ENCODE data around the gene ONECUT3.

ONECUT3 gene

DNA sequence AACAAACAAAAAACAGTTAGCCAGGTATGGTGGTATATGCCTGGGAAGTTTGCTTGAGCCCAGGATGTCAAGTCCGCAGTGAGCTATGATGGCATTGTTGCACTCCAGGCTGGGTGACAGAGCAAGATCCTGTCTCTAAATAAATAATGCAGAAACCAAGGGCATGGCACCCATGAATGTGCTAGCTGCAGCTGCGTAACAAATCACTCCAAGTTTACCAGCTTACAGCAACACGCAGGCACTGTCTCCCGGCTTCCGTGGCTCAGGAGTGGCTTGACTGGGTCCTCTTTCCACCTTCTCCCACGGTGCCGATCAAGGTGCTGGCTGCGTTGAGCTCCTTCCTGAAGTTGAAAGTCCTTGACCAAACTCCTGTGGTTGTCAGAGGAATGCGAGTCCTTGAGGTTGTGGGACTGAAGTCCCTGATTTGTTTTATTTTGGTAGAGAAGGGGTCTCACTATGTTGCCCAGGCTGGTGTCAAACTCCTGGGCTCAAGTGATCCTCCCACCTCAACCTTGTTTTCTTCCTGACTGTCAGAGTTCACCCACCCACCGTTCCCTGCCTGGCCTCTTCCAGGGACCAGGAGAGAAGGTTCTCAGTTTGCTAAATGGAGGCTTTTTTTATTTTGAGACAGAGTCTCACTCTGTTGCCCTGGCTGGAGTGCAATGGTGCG lies 13.2 kb upstream of the ONECUT3 start:
- DNase-seq (ENCODE audit: extremely low read depth in 1 of 2, low read depth in 1 of 2) = no peak

DNA sequence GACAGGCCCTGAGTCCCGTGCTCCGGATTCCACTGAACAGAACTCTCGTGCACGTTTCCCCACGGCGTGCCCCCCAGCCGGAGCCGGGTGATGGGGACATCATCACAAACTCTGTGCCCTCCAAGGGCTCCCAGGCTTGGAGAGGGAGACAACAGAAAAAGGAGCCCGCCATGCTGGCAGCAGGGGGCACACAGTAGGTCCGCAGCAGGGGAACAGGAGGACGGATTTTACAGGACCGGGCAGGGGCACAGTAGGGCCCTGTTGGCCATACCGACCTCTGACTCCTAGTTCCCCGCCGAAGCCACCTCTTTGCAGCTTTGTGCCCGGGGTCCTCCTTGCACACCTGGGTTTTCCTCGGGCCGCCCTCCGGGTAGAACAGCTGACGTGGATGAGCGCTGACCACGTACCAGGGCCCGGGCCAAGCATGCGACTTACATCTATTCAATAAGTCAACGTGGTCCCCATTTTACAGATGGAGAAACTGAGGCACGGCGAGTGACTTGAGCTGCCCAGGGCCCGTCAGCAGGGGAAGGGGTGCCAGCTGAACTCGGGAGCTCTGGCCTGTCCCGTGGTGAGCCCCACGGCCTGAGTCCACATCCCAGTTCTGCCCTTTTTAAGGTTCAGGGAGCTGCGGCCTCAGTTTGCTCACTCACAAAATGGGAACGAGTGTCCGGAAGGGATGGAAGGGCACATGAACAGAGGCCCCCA lies 10.2 kb upstream of the ONECUT3 start:
- DNase-seq (ENCODE audit: extremely low read depth in 1 of 2, low read depth in 1 of 2) = no peak

DNA sequence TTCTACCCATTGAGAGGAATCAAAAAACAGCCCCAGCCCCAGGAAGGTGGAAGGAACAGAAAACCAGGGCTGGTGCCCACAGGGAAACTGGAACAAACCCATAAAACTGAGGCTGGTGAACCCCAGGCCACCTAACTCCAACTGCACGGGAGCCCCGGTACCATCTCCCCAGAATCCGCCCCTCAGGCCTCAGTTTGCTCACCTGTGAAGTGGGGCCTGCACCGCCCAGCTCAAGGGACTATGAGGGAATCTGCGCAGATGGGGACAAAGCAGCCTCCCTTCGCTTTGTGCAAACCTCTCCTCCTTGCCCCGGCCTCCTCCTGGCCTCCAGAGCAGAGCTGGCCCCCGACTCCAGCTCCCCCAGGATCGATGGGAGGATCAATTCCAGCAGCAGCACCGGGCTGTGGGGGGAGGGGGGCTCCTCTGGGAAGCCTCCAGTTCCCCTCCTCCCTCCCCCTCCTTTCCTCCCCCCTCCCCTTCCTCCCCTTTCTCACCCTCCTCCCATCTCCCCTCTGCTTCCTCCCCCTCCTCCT lies 9.1 kb upstream of the ONECUT3 start:
- no peak for DNase-seq (ENCODE audit: extremely low read depth in 1 of 2, low read depth in 1 of 2)

DNA sequence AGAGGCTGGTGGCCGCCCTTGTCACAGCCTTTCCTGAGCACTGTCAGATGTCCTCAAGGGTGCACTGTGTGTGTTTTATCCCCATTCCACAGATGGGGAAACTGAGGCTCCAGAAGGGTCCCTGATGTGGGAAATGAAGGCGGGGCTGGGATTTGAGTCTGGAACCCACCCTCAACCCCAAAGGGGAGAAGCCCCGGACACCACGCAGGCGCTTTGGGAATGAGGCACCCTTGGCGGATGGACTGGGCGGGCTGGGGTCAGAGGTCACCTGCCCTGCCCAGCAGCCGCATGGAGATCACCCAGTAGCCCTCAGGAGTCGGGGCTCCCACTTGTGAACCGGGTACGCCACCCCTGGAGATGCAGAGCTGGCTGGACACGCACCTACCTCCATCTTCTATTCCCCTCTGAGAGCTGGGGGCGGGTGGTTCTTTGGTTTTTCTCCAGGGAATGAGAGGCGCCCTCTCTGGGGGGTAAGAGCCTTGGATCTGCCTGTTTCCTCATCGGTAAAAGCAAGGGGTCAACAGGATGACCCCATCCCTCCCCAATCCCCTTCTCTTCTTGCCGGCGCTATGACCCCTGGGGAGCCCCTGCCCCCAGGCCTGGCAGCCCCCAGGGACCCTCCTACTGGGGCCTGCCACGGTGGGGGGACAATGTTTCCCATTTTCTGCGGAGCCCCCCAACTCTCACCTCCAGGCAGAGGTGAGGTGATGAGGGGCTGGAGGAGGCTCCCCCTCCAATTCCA lies 8.3 kb upstream of the ONECUT3 start:
- no peak for DNase-seq (ENCODE audit: extremely low read depth in 1 of 2, low read depth in 1 of 2)

DNA sequence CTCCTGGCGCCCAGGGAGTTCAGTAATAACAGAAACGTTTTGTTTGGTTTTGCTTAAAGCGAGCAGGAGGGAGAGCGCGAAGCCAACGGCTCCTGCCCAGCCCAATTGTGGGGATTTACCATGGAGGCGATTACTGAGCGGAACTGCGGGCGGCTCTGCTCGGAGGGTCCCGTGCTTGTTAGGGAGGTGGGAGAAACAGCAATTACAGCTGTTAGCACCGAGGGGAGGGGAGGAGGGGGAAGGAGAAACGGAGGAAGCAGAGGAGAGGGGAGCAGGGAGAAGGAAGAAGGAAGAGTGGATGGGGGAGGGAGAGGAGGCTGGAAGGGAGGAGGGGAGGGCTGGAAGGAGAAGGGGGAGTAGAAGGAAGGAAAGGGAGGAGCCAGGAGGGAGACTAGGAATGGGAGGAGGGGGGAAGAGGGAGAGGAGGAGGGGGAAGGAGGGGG lies 7.7 kb upstream of the ONECUT3 start:
- no peak for DNase-seq (ENCODE audit: extremely low read depth in 1 of 2, low read depth in 1 of 2)

DNA sequence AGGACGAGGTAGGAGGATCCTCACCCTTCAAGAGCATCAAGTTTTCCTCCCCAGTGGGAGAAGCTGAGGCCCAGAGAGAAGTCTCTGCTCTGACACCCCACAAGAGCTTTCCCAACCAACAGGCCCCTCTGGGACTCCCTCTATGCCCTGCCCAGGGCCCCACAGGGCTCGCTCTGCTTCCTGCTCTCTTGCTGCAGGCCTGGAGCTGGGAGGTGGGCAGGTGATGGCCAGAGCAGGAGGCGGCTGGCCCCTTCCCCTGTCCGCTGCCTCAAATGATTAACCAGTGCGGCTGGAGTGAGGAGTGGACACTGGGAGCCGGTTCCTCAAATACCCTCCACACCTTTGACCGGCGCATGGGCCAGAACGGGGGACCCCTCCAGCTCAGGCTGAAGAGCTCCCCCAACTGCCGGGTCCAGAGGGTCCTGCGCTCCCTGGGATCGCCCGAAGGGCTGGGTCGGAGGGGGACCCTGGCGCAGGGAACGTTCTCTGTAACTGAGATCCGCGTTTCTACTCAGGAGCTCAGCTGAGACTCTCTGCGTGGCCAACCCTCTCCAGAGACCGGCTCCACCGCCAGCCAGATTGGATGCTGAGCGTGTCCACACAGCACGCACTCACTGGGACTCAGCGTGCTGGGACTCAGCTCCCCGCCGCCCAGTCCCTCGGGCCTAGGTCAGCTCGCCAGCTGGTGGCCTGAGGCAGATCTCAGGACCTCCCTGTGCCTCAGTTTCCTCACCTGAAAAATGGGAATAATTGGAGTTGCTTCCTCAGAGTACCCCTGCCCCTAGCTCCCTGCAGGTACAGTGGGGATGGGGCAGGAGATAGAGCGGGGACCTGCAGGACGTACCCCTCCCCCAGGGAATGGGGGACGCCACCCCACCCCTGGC lies 6.7 kb upstream of the ONECUT3 start:
- DNase-seq (ENCODE audit: extremely low read depth in 1 of 2, low read depth in 1 of 2) = no peak

DNA sequence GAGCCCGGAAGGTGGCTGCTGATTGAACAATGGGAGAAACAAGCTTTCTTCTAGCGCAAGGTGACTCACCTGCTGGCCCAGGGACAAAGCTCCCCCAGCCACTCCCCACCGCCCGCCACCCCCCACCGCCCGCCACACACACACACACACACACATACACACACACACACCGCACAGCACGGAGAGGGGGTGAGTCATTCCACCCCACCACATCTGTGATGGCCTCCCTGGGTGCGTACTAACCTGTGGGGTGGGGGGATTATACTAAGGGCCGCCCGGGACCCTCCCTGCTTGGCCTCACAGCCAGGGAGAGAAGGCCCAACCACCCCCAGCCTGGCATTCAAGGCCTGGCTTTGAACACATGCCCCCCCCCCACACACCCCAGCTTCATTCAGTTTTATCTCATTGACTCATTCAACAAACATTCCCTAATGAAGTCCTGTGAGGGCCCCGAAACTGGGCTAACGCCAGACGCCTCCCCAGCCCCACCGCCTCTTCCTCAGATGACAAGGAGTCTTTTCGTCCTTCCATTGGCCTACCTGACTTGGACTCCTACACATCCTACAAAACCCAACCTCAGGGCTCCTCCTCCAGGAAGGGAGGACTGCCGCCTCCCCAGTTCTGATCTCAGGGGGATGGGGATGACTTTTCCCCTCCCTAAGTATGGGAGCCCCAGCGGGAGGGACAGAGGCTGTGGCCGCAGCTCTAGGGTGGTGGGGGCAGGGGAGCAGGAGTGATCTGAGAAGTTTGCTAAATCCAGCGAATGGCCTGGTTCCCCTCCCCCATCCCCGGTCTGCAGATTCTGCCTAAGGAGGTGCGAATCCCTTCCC lies 5.8 kb upstream of the ONECUT3 start:
- DNase-seq (ENCODE audit: extremely low read depth in 1 of 2, low read depth in 1 of 2) = no peak

DNA sequence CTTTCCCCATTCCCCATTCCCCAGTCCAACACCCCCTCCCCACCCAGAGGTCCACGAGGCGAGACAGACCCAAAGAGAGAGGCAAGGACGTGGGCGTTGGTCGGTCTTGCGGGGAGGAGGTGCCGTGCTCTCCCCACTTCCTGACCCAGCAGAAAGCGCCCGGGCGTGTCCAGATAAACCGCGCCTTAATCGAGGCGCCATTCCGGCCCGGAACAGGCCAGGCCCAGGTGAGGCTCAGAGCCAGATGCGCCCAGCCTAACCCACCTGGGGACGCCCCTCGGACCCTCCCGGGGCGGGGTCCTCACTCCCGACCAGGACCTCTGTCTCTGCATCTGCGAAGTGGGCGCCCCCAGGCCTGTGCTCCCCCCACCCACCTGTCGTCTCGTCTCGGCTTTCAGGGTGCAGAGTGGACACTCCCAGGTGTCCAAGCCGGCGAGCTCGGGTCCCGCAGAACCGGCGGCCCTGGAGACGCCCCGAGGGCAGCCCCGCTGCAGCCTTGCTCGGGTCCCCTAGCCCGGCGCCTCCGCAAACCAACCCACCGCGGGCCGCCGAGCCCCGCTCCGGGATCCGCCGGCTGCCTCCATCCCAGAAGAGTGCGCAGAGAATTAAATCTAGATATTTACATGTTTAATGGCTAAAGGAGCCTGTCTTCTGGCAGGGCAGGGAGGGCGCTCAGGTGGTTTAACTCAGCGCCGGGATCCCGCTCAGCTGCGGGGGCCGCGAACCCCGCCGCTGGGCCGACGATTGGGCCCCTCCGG lies 5.0 kb upstream of the ONECUT3 start:
- no peak for DNase-seq (ENCODE audit: extremely low read depth in 1 of 2, low read depth in 1 of 2)

DNA sequence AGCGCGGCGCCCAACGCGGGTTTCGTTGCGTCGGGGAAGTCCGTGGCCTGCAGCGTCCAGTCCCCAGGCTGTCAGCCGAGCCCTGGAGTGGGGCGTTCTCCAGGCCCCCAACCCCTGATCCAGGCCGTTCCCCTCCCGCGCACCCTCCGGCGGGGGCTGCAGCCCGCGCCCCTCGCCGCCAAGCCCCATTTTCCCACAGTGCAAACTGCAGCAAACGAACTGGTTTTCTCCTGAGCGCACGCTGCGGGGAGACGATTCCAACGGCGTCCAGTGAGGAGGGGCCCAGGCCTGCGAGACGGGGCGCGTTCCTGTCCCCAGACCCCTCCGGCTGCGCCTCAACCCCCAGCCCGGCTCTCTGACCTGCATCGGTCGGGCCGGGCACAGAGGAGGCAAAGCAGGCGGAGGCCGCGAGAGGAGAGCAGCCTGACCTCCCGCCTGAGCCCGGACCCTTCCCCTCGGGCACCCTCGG lies 4.4 kb upstream of the ONECUT3 start:
- DNase-seq (ENCODE audit: extremely low read depth in 1 of 2, low read depth in 1 of 2) = no peak

DNA sequence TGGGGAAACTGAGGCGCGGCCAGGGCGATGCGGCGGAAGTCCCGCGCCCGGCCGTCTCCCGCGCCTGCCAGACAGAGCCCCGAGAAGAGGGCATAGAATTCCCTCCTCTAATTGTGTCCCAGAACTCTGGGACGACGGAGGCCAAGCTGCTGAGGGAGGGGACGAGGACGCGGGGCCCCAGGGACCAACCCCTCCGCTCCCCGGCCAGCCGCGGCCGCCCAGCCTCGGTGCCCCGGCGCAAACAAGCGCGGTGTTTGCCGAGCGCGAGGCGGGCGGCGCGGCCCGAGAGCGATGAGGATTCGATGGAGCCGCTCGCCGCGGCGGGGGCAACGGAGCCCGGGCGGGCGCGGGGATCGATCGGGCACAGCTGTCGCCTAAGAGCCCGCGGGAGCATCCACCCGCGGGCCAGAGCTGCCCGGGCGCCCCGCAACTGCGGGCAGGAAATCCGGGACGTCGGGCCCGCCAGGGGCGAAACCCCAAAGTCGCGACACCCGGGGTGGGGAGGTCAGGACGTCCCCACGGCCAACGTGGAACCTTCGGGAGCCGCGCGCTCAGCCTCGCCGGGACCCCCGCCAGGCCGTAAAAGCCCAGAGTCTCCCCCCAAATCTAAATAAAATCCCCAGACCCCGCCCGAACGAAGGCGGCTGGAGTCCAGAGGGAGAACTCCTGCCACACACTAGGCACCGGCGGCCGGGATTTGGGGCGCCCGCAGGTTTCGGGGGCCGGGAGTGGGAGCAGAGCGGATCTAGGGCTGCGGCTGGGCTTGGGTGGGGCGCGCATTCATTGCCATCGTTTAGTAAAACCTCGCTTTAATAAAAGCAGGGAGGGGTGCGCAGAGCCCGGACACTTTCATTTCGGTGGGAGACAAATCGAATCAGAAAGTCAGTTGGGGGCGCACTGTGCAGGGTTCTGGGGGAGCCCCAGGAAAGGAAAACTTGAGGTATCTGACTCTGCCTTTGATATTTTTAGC lies 3.6 kb upstream of the ONECUT3 start:
- no peak for DNase-seq (ENCODE audit: extremely low read depth in 1 of 2, low read depth in 1 of 2)

DNA sequence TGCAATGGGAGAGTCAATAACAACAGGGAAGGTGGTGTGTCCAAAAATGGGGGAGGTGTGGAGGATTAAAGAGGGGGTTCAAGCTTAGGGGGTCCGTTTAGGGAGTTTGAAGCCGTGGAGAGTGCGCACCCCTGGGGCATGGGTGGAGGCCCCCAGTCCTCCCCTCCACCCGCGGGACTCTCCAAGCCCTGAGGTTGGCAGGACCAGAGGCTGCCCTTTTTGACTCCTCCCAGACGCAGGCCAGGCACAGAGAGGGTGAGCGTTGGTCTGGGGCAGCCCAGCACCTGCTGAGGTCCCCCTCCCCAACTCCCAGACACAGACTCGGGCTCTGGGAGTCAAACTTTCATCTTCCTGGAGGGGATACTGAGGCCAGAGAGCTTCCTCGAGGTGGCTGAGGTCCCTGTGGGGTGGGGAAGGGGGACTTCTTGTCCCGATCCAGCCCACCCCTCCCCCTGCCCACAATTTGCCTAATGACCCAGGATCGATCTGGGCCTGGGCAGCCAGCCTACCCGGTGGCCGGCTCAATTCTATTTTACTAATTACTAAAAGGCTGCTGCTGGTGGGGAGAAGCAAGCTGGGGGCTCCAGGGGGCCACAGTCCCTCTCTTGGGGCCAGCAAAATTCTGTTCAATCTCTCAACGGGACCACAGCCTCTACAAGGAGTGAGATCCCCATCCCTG lies 2.8 kb upstream of the ONECUT3 start:
- no peak for DNase-seq (ENCODE audit: extremely low read depth in 1 of 2, low read depth in 1 of 2)

DNA sequence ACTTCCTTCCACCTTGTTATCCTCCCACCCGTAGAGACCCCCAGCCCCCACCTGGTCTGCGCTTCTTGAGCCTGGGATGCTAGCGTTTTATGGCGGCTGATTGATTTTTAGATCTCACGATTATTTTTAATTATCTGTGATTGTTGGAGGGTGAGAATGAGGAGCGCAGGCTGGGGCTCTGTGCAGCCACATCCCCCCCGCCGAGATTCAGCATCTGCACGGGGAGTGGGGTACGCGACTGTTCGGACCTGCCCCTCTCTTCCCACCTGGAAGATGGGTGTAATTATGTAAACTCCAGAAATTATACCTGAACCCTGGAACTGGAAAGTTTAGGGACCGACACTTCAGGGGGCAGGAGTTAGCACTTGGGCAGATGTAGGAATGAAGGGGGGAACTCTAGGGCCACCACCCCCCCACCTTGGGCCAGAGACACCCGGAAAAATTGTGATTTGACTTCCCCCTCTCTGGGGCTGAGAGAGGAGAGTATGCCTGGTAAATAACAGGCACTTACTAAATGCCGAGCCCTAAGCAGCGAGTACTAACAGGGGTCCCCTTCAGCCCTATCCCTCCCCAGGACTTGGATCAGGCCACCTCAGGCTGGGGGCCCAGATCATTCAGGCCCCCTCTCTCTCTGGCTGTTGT lies 1.8 kb upstream of the ONECUT3 start:
- no peak for DNase-seq (ENCODE audit: extremely low read depth in 1 of 2, low read depth in 1 of 2)

DNA sequence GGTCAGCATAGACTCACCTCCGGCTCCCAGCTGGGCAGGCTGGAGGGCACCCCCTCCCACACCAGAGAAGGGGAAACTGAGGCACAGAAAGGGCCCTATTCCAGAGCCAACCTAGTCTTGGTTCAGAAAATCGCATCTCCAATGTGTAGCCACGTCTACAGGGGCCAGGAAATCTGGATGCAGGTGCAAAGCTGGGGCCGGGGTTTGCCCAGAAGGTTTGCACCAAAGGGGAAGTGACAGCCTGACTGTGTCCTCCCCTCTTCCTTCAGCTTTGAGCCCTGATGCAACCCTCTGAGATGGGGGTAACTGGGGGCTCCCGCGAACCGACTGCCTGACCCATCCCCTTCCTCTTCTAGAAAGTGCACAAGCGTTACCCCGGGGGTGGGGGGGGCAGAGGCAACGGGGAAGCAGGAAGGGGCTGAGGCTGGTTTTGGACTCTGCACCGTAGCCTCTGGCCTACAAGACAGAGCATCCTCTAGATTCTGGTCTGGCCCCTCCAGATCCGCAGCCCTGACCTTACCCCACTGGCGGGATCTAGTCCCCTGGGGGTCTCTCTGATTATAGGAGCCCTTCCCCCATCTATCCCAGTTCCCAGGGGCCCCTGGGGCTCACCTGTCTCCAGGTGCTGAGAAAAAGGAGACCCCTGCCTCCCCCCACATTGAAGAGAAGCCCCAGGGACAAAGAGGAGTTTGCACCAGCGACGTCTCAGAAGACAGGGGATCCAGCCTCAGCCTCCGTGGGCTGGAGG lies 1.1 kb upstream of the ONECUT3 start:
- DNase-seq (ENCODE audit: extremely low read depth in 1 of 2, low read depth in 1 of 2) = no peak

DNA sequence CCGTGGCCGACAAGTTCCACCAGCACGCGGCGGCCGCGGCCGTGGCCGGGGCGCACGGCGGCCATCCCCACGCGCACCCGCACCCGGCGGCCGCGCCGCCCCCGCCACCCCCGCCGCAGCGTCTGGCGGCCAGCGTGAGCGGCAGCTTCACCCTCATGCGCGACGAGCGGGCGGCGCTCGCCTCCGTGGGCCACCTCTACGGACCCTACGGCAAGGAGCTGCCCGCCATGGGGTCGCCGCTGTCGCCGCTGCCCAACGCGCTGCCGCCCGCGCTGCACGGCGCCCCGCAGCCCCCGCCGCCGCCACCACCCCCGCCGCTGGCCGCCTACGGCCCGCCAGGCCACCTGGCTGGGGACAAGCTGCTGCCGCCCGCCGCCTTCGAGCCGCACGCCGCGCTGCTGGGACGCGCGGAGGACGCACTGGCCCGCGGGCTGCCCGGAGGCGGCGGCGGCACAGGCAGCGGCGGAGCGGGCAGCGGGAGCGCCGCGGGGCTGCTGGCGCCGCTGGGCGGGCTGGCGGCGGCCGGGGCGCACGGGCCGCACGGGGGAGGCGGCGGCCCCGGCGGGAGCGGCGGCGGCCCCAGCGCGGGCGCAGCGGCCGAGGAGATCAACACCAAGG lies 821 bp downstream of the ONECUT3 start:
- no peak for DNase-seq (ENCODE audit: extremely low read depth in 1 of 2, low read depth in 1 of 2)

DNA sequence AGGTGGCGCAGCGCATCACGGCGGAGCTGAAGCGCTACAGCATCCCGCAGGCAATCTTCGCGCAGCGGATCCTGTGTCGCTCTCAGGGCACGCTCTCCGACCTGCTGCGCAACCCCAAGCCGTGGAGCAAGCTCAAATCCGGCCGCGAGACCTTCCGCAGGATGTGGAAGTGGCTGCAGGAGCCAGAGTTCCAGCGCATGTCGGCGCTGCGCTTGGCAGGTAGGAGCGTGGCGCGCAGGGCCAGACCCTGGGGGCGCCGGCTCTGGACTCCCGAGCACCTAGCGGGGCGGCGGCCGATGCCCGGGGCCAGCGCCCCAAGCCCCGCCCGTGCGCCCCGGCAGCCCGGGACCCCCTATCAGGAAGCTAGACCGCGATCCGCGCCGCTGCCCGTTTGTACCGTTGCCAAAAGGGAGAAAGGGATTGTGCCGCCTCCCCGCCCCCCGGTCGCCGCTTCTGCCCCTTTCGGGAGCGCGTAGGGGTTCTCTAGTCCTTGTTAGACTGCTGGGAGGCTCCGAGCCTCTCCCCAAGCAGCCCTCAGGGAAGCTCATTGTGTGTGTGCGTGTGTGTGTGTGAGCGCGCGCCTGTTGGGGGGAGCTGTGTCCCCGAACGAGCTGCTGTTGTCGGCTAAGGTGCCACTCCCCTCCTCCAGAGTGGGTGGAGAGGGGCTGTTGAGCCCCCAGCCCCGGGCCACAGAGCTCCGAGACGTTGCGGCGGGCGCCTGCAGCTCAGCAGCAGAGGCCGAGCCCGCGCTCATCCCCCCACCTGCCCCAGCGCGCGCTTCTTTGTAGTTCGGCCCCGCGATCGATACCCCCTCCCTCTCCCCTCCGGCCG lies 1.5 kb downstream of the ONECUT3 start:
- no peak for DNase-seq (ENCODE audit: extremely low read depth in 1 of 2, low read depth in 1 of 2)

Measured in stimulated activated CD8-positive, alpha-beta memory T cell treated with anti-CD3 and anti-CD28 coated beads, Interleukin-7, amount 100 ng/mL, for 48 hours (primary cell).